Astrocyte of the spinal cord (primary cell): ENCODE measurements around the gene MLLT6.
A peak's percentile ranks its signal among the peaks of the same experiment; 100 is the strongest.

Experiments used
- DNase-seq: peaks from one replicate; pipeline ENCODE4 v3.0.0; 2011; ENCODE audit warnings: low read depth, low spot score
- H3K4me3 ChIP-seq: 2 replicates; pipeline ENCODE4 v1.5.1; 2011; ENCODE audit warnings: low read depth, mild to moderate bottlenecking, low read length, moderate library complexity
- in situ Hi-C: cut with HindIII; loops from 2 replicates; pipeline ENCODE4 v1.10.0; 2017; ENCODE audit warnings: low sequenced_read_pairs
- TF ChIP-seq, protein P1 (sequence below): IDR thresholded peaks from 2 replicates; pipeline ENCODE4 v1.5.1; 2012; ENCODE audit warnings: low read depth, mild to moderate bottlenecking, low read length, inconsistent platforms

MLLT6 gene

DNA sequence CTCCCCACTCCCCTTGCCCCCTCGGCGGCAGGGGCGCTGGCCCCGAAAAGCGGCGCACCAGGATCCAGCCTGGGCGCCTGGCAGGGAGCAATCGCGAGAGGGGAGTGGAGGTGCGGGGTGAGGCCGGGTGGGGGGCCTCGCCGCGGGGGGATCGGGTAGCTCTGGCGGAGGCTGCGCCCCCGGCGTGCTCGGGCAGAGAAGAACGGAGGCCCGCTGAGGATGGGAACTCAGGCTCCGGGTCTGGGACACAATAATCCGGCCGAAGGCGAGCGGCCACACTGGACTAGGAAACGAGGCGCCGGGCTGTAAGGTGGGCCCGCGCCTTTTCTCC, 43.8 kb downstream of the MLLT6 start:
- peak overlapping the region; percentile 57 for H3K4me3 ChIP-seq
- DNase-seq = no peak
- TF ChIP-seq, protein P1, sequence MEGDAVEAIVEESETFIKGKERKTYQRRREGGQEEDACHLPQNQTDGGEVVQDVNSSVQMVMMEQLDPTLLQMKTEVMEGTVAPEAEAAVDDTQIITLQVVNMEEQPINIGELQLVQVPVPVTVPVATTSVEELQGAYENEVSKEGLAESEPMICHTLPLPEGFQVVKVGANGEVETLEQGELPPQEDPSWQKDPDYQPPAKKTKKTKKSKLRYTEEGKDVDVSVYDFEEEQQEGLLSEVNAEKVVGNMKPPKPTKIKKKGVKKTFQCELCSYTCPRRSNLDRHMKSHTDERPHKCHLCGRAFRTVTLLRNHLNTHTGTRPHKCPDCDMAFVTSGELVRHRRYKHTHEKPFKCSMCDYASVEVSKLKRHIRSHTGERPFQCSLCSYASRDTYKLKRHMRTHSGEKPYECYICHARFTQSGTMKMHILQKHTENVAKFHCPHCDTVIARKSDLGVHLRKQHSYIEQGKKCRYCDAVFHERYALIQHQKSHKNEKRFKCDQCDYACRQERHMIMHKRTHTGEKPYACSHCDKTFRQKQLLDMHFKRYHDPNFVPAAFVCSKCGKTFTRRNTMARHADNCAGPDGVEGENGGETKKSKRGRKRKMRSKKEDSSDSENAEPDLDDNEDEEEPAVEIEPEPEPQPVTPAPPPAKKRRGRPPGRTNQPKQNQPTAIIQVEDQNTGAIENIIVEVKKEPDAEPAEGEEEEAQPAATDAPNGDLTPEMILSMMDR = no peak
- in situ Hi-C loops = no loop called here

DNA sequence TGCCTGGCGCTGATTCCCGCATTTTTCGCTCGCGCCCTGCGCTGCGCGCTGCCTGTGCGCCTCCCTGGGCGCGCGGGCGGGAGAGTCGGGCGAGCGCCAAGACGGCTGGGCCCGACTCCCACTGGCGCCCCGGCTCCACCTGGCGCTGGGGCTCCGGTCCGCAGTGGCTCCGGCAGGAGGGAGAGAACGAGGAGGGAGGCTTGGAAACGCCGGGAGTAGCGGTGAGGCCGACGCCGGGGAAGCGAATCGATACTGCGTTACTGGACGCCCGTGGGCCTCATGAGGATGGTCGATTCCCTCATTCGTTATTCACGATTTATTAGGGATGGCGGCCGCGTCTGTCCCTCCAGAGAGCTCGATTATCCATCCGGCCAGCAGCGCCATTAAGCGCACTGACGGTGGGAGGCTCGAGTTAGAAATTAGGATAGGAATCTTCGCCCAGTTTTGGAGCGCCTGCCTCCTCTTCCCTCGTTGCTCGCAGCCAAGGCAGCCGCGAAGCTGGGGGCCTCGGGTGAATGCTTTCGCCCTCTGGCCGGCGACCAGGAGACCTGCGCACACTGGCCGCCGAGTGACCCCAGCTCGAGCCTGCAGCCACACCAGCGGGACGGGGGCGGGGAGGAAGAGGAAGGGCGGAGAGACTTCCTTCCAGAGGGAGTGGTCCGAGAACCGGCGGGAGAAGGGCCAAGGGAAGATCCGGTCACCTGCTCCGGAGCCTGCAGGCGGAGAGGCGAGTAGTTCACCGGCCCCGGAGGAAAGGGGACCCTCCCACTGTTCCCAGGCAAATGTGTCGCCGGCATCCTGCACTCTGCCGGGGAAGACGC, 44.4 kb downstream of the MLLT6 start:
- TF ChIP-seq, protein P1 = no peak
- DNase-seq = peak; percentile 63
- H3K4me3 ChIP-seq = peak overlapping the region; percentile 57
- in situ Hi-C loops = no loop called here

DNA sequence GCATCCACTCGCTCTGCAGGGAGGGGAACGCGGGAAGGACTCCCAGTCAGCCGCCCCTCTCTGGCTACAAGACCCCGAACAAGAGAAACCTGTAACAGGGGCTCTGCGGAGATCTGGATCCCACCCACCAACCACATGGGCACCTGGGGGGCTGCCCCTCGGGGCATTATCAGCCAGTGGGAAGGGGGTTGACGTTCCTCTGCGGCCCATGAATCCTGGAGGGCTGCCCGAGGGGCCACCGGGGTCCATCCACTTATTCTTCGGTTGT, 44.9 kb downstream of the MLLT6 start:
- in situ Hi-C loops = no loop called here
- TF ChIP-seq, protein P1 = no peak

DNA sequence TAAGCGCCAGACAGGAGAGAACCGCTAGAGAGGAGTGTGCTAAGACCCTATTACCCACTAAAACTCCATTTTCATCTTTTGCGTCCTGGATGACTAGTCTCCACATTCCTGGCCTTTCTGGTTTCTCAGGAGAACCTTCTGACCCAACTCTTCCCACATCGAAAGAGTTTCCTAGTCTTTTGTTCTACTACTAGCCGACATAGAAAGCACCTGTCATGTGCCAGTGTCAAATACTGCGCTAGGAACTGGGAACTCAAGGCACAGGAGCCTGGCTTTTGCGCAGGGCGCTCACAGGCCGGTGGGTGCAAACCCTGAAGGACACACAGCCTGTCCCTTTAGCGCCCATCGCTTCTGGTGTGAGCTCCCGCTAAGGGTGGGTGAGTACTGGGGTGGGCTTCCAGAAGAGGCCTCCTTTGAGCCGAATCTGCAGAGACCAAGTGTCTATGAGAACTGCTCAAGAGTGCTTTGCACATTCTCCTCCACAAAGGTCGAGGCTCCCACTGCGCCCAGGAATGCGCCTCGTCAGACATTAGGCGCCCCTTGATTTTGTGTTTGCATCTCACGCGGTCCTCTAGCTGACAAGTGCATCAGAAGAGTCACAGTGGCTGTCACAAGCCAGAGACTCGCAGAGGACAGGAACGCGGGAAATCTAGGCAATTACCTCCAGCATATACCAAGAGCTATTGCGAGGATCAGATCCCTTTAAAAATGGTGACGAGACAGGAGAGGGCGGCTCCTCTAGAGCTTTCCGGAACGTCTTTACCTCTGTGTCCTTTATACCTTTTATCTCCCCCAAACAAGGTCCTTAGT, 45.4 kb downstream of the MLLT6 start:
- in situ Hi-C loops = no loop called here
- TF ChIP-seq, protein P1 = no peak
- no peak for DNase-seq
- H3K4me3 ChIP-seq = peak overlapping the region; percentile 99

More for the DNA sequence above, 44.9 kb downstream of the MLLT6 start:
- peak overlapping the region; percentile 57 for H3K4me3 ChIP-seq
- DNase-seq = no peak

DNA sequence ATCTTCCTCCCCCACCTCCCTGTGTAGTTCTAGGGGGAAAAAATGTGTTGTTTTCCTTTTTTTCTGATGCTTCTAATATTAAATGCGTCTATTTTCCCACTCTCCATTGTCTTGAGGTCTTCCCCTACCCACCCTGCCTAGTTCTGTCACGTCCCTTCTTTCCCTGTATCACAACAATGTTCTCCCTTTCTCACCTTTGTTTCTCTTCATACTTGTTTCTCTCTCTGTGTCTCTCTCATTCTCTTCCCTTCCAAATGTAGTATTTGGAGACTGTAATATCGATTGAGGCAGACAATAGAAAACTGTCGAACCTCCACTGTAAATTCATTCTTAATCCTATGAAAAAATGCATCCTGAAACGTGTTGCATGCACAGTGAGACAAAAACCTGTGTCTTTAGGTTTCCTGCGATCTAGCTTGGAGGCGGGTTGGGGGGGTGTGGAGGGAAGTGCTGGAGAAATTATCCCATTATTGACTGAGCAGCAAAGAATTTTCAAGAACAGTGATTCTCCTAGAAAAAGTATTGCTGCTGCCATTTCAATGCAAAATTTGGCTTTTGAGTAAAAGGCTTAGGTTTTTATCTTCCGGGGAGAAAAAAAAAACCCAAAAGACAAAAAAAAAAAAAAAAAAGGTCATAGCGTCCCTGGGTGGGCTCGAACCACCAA, 46.2 kb downstream of the MLLT6 start:
- DNase-seq = peak; percentile 60
- peak overlapping the region; percentile 99 for H3K4me3 ChIP-seq
- in situ Hi-C loops = no loop called here
- TF ChIP-seq, protein P1 = no peak

DNA sequence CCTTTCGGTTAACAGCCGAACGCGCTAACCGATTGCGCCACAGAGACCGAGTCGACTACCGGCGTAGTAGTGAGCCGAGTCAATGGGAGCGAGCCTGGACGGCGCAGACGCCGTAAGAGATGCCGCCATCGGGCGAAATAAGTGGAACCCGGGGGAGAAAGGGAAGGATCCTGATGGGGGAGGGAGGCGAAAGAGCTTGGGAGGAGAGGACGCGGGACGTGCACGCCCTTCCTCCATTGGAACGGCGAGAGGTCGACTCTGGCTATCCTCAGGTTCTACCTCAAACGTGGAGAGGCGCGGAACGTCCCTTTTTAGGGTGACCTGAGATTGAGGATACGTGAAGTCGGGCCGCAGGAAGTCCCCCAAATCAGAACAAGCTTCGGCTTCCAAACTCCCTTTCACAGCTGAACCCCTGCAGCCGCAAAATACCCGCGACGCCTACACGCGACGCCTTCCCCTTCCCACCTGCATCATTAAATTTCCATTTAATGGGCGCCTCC, 46.8 kb downstream of the MLLT6 start:
- TF ChIP-seq, protein P1 = no peak
- peak overlapping the region; percentile 99 for H3K4me3 ChIP-seq
- peak; percentile 87 for DNase-seq
- in situ Hi-C loops = no loop called here
